ENCODE measurements around the gene SLC43A2.
"Not testable (repeated sequence)": the region's sequence is repeated elsewhere in the genome, so short reads cannot be mapped to it uniquely, and the experiment has no call there.

The SLC43A2 gene

GRCh38 chr17:1591474-1592090 lies 37.1 kb downstream of the SLC43A2 start:
- DNase-seq, result no peak

- no peak for DNase-seq
Measured at GRCh38 chr17:1590747-1591473, 37.7 kb downstream of the SLC43A2 start.

GRCh38 chr17:1590029-1590746 lies 38.4 kb downstream of the SLC43A2 start:
- DNase-seq, result peak in 10 of 58 donors; percentile 16 to 61 (median 30)

GRCh38 chr17:1588821-1589585 lies 39.6 kb downstream of the SLC43A2 start:
- DNase-seq, result no peak

GRCh38 chr17:1584167-1584566 lies 44.5 kb downstream of the SLC43A2 start:
- DNase-seq, result no peak

- no peak for DNase-seq
Measured at GRCh38 chr17:1583556-1583955, 45.1 kb downstream of the SLC43A2 start.

GRCh38 chr17:1582374-1582773 lies 46.3 kb downstream of the SLC43A2 start:
- DNase-seq, result no peak

- peak in 6 of 58 donors; percentile 6 to 48 (median 16) for DNase-seq
Measured at GRCh38 chr17:1580979-1581676, 47.5 kb downstream of the SLC43A2 start.

GRCh38 chr17:1578029-1578428 lies 50.6 kb downstream of the SLC43A2 start:
- no peak for DNase-seq

- DNase-seq, result peak in 3 of 58 donors; percentile 32 to 56 (median 43)
Measured at GRCh38 chr17:1577583-1578013, 51.0 kb downstream of the SLC43A2 start.

- DNase-seq, result peak in 57 of 58 donors; percentile 17 to 91 (median 77)
Measured at GRCh38 chr17:1577182-1577581, 51.5 kb downstream of the SLC43A2 start.

GRCh38 chr17:1576500-1576899 lies 52.1 kb downstream of the SLC43A2 start:
- DNase-seq, result no peak

GRCh38 chr17:1574697-1575471 lies 53.8 kb downstream of the SLC43A2 start:
- DNase-seq, result no peak

- peak in 56 of 58 donors; percentile 10 to 91 (median 66) for DNase-seq
Measured at GRCh38 chr17:1573932-1574696, 54.5 kb downstream of the SLC43A2 start.

- not testable (repeated sequence) for DNase-seq
Measured at GRCh38 chr17:1572646-1573045, 56.0 kb downstream of the SLC43A2 start.

- no peak for DNase-seq
Measured at GRCh38 chr17:1571341-1571704, 57.3 kb downstream of the SLC43A2 start.

- no peak for DNase-seq
Measured at GRCh38 chr17:1568950-1569810, 59.5 kb downstream of the SLC43A2 start.
